Liver (tissue), 3 donors: ENCODE data around the gene STX7.

Experiments used
- CTCF ChIP-seq: fragments of 150-350 bp; IDR thresholded peaks from 2 replicates; pipeline ENCODE4 v1.5.1; 2017; ENCODE audit warnings: improper control_type of control experiment, low read depth, low read length; ENCODE audit not compliant: missing input control
- EGR1 ChIP-seq, 2 donors: IDR thresholded peaks; 2 replicates each; pipeline ENCODE4 v1.6.1; 2016 to 2018; ENCODE audit warnings: antibody characterized with exemption in 2 of 2, low read depth in 2 of 2
- REST ChIP-seq: IDR thresholded peaks from 2 replicates; pipeline ENCODE4 v1.6.1; 2016; ENCODE audit warnings: antibody characterized with exemption, mild to moderate bottlenecking
- TAF1 ChIP-seq: conservative IDR thresholded peaks from 2 replicates; pipeline ENCODE4 v1.6.1; 2016; ENCODE audit warnings: antibody characterized with exemption, mild to moderate bottlenecking
- TF ChIP-seq, protein P1 (sequence below): IDR thresholded peaks from 2 replicates; pipeline ENCODE4 v1.6.1; 2016; ENCODE audit warnings: antibody characterized with exemption
- donor health status: healthy.
- donor health status: healthy.

- no peak for TF ChIP-seq CTCF
- no peak for TF ChIP-seq REST
- TF ChIP-seq TAF1 = no peak
- no peak for TF ChIP-seq EGR1 (IDR thresholded peaks at IDR 0.05; ENCODE audit: low read depth in 2 of 2)
- TF ChIP-seq, protein P1, sequence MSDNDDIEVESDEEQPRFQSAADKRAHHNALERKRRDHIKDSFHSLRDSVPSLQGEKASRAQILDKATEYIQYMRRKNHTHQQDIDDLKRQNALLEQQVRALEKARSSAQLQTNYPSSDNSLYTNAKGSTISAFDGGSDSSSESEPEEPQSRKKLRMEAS = no peak
Observed at GRCh38 chr6:132478674-132479073, 34.2 kb downstream of the STX7 start.
